ENCODE measurements around the gene OR2Y1.
"Not testable (repeated sequence)": the region's sequence is repeated elsewhere in the genome, so short reads cannot be mapped to it uniquely, and the experiment has no call there.

The OR2Y1 gene

GRCh38 chr5:180739958-180740357, at the start of gene OR2Y1:
TSS of gene OR2Y1 (minus strand) at chr5:180740058. CDS start at chr5:180740058, 0 bp downstream.
- DNase-seq = no peak

GRCh38 chr5:180788651-180789410, 49.0 kb upstream of the OR2Y1 start:
- DNase-seq = not testable (repeated sequence)

GRCh38 chr5:180787711-180788431, 48.0 kb upstream of the OR2Y1 start:
- DNase-seq = peak; percentile 66

GRCh38 chr5:180786531-180787398, 46.9 kb upstream of the OR2Y1 start:
- DNase-seq = peak; percentile 29

- peak; percentile 91 for DNase-seq
These were observed 46.0 kb upstream of the OR2Y1 start for GRCh38 chr5:180785794-180786221.

GRCh38 chr5:180785121-180785781, 45.4 kb upstream of the OR2Y1 start:
- peak; percentile 77 for DNase-seq

- DNase-seq = peak; percentile 84
These were observed 44.7 kb upstream of the OR2Y1 start for GRCh38 chr5:180784497-180785097.

GRCh38 chr5:180783340-180784052, 43.6 kb upstream of the OR2Y1 start:
- DNase-seq = no peak

- no peak for DNase-seq
These were observed 42.9 kb upstream of the OR2Y1 start for GRCh38 chr5:180782748-180783147.

GRCh38 chr5:180781900-180782326, 42.1 kb upstream of the OR2Y1 start:
- not testable (repeated sequence) for DNase-seq

GRCh38 chr5:180779985-180780610, 40.2 kb upstream of the OR2Y1 start:
- no peak for DNase-seq

- DNase-seq = no peak
These were observed 37.6 kb upstream of the OR2Y1 start for GRCh38 chr5:180777475-180777874.

- DNase-seq = no peak
These were observed 36.5 kb upstream of the OR2Y1 start for GRCh38 chr5:180776376-180776775.

GRCh38 chr5:180775624-180776023, 35.8 kb upstream of the OR2Y1 start:
- no peak for DNase-seq

GRCh38 chr5:180771839-180772238, 32.0 kb upstream of the OR2Y1 start:
- no peak for DNase-seq

- DNase-seq = no peak
These were observed 30.0 kb upstream of the OR2Y1 start for GRCh38 chr5:180769821-180770220.

GRCh38 chr5:180755601-180756000, 15.7 kb upstream of the OR2Y1 start:
- DNase-seq = no peak

GRCh38 chr5:180744253-180744652, 4.4 kb upstream of the OR2Y1 start:
- DNase-seq = no peak

GRCh38 chr5:180742727-180743126, 2.9 kb upstream of the OR2Y1 start:
- no peak for DNase-seq

- not testable (repeated sequence) for DNase-seq
These were observed 1.1 kb upstream of the OR2Y1 start for GRCh38 chr5:180740953-180741352.

GRCh38 chr5:180739271-180739670, 587 bp downstream of the OR2Y1 start:
- DNase-seq = no peak
